CD4-positive, alpha-beta T cell (primary cell): ENCODE measurements around the gene PPP6R2. TPM values are rescaled to one million over a fixed set of nuclear protein-coding genes. Genes with fewer than 3 reads are reported as not detected.

Experiments
- ATAC-seq: fragments of 200-7000 bp; cut with Tn5 transposase; one replicate; pipeline ENCODE4 v1.10.0; 2022; ENCODE audit warnings: mild to moderate bottlenecking; ENCODE audit not compliant: poor library complexity
- CTCF ChIA-PET: fragments of 350-600 bp; sonication (Branson Sonifier 250); formaldehyde crosslinking; loops from one replicate; lab custom pipeline; 2021; ENCODE audit warnings: antibody characterized with exemption, inconsistent platforms; lab: Charles Lee
- POLR2A ChIA-PET: fragments of 350-600 bp; sonication (Branson Sonifier 250); formaldehyde crosslinking; loops from one replicate; lab custom pipeline; 2021; ENCODE audit warnings: antibody characterized with exemption, inconsistent platforms; lab: Charles Lee
- DNase-seq, 14 experiments: peaks; one replicate each; pipeline ENCODE4 v3.0.0-alpha.2; 2013 to 2020; ENCODE audit warnings: mixed read lengths in 2 of 14
- H3K27ac ChIP-seq, 2 donors: one replicate each; pipeline versions ENCODE4 v1.5.1 to v1.7.0; 2013; ENCODE audit warnings: low read length in 2 of 2, low read depth in 1 of 2, mild to moderate bottlenecking in 1 of 2
- H3K27me3 ChIP-seq, 2 experiments: 1 replicate in 1 of 2; 2 replicates in 1 of 2; pipeline versions ENCODE4 v1.6.1 to v1.7.0; 2013; ENCODE audit warnings: low read length in 2 of 2, control low read depth in 1 of 2, mild to moderate bottlenecking in 1 of 2, moderate library complexity in 1 of 2; ENCODE audit not compliant: insufficient read depth in 2 of 2, control insufficient read depth in 1 of 2
- H3K36me3 ChIP-seq: one replicate; pipeline ENCODE4 v1.6.1; 2013; ENCODE audit warnings: low read length, control low read depth; ENCODE audit not compliant: insufficient read depth
- H3K4me1 ChIP-seq: one replicate; pipeline ENCODE4 v1.6.1; 2013; ENCODE audit warnings: low read length, control low read depth; ENCODE audit not compliant: insufficient read depth
- H3K4me3 ChIP-seq: one replicate; pipeline ENCODE4 v1.5.1; 2013; ENCODE audit warnings: mild to moderate bottlenecking, low read length, moderate library complexity
- H3K9me3 ChIP-seq, 2 experiments: 1 replicate in 1 of 2; 2 replicates in 1 of 2; pipeline versions ENCODE4 v1.6.1 to v1.7.0; 2013; ENCODE audit warnings: low read length in 2 of 2, mild to moderate bottlenecking in 2 of 2, control low read depth in 1 of 2, moderate library complexity in 1 of 2; ENCODE audit not compliant: control insufficient read depth in 1 of 2, insufficient read depth in 1 of 2
- H3K27ac Mint-ChIP-seq: one replicate; pipeline ENCODE4 v1.8.0; 2020; ENCODE audit warnings: mixed read lengths
- H3K27me3 Mint-ChIP-seq: one replicate; pipeline ENCODE4 v1.8.0; 2021; ENCODE audit warnings: mixed read lengths
- H3K36me3 Mint-ChIP-seq: one replicate; pipeline ENCODE4 v1.8.0; 2021; ENCODE audit warnings: low read depth, mixed read lengths
- H3K4me1 Mint-ChIP-seq: one replicate; pipeline ENCODE4 v1.8.0; 2021; ENCODE audit warnings: low read depth, mixed read lengths
- H3K4me3 Mint-ChIP-seq: one replicate; pipeline ENCODE4 v1.8.0; 2020; ENCODE audit warnings: mild to moderate bottlenecking, mixed read lengths
- H3K9me3 Mint-ChIP-seq: one replicate; pipeline ENCODE4 v1.8.0; 2020; ENCODE audit warnings: mixed read lengths
- CTCF ChIP-seq: fragments of 200-600 bp; IDR thresholded peaks from one replicate; pipeline ENCODE4 v1.8.0; 2022; ENCODE audit warnings: antibody characterized with exemption, mild to moderate bottlenecking
- intact Hi-C, 2 experiments: fragments of 100-400 bp; cut with DNase I in 1 of 2; cut with micrococcal nuclease in 1 of 2; formaldehyde crosslinking; loops; one replicate each; pipeline versions ENCODE4 v1.15.1 to v1.9.0; 2023 to 2025; cut with DNase I, micrococcal nuclease
- total RNA-seq, 174 experiments: library from RNA in 2 of 174; stranded (reverse) in 2 of 174; gene quantifications; one replicate each; pipeline ENCODE4 v1.2.3 and lab custom pipeline; 2021 to 2026

Gene PPP6R2
- total RNA-seq, 2 experiments from 2014 or later = 47.1 to 48.0 TPM

DNA sequence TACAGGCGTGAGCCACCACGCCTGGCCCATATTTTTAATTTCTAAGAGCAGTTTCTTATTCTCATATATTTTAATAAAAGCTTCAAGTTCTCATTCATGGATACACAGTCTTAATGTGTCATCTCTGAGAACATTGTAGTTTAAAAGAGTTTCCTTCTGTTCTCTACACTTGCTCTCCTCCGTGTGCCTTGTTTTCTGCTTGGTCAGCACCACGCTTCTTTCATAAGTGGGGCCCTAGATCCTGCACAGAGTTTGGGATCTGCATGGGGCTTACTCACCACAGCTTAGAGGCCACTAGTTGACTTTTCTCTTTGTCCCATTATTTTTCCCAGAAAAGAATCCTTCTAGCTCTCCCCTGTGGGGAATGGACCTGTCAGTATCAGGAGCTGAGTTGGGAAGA lies 58.8 kb downstream of the PPP6R2 start:
- peaks cover 18% of the 10 kb centered on the region for H3K4me1 ChIP-seq
- no peak for TF ChIP-seq CTCF
- ChIA-PET CTCF (interaction anchor here (1.0 kb wide), 1 partner anchor 25 kb away, joined by 4 read pairs; no protein-coding TSS in a partner anchor), POLR2A (no interaction called here)
- no peaks in the 10 kb centered on the region for H3K27me3 Mint-ChIP-seq
- no peaks in the 10 kb centered on the region for H3K9me3 ChIP-seq
- H3K27ac Mint-ChIP-seq = no peak overlapping the region
- H3K36me3 Mint-ChIP-seq = peaks cover 46% of the 10 kb centered on the region
- H3K27ac ChIP-seq = no peak overlapping the region
- no peaks in the 10 kb centered on the region for H3K27me3 ChIP-seq
- H3K4me1 Mint-ChIP-seq = peaks cover 18% of the 10 kb centered on the region
- peaks cover 32% of the 10 kb centered on the region for H3K36me3 ChIP-seq
- ATAC-seq (no peak), DNase-seq (no peak)
- no peaks in the 10 kb centered on the region for H3K9me3 Mint-ChIP-seq
- H3K4me3 Mint-ChIP-seq = no peak overlapping the region
- no peak overlapping the region for H3K4me3 ChIP-seq
- intact Hi-C loops = no loop called here

DNA sequence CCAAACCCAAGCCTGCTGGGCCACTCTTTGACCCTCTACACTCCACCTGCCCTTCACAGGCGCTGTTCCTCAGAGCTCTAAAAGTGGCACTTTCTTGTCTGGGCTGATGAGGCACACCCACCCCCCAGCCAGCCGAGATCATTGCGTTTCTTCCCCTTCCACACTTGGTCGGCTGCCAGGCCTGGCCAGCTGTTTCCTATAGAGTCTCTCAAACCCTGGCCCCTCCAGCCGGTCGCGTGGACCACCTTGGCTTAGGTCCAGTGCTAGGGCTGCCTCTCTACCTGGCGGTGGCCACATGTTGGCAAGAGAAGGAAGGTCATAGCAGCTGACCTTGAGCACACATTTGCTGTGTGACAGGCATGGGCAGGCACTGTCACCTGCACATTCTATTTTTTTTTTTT lies 60.6 kb downstream of the PPP6R2 start:
- H3K27ac ChIP-seq = no peak overlapping the region
- H3K4me1 Mint-ChIP-seq = peaks cover 18% of the 10 kb centered on the region
- H3K27me3 Mint-ChIP-seq = no peaks in the 10 kb centered on the region
- H3K9me3 ChIP-seq = no peaks in the 10 kb centered on the region
- H3K27me3 ChIP-seq = no peaks in the 10 kb centered on the region
- no peak overlapping the region for H3K4me3 ChIP-seq
- H3K9me3 Mint-ChIP-seq = no peaks in the 10 kb centered on the region
- H3K4me3 Mint-ChIP-seq = no peak overlapping the region
- ATAC-seq = no peak
- ChIA-PET POLR2A (interaction anchor here (1.0 kb wide), 1 partner anchor 60 kb away, joined by 3 read pairs; no protein-coding TSS in a partner anchor), CTCF (no interaction called here)
- no peak for DNase-seq
- peaks cover 59% of the 10 kb centered on the region for H3K36me3 Mint-ChIP-seq
- intact Hi-C loops = no loop called here
- peaks cover 18% of the 10 kb centered on the region for H3K4me1 ChIP-seq
- no peak for TF ChIP-seq CTCF
- peaks cover 32% of the 10 kb centered on the region for H3K36me3 ChIP-seq
- H3K27ac Mint-ChIP-seq = peak overlapping the region; percentile 17

GRCh38 chr22:50406416-50407170 lies 63.5 kb downstream of the PPP6R2 start:
- Histone ChIP-seq H3K4me1 (peaks cover 7% of the 10 kb centered on the region), H3K4me3 (no peak overlapping the region), H3K9me3 (no peaks in the 10 kb centered on the region), H3K27ac (no peak overlapping the region), H3K36me3 (peaks cover 26% of the 10 kb centered on the region), H3K27me3 (no peaks in the 10 kb centered on the region)
- no peaks in the 10 kb centered on the region for H3K9me3 Mint-ChIP-seq
- H3K4me3 Mint-ChIP-seq = no peak overlapping the region
- ChIA-PET CTCF (interaction anchor here (0.6 kb wide), 1 partner anchor 213 kb away, joined by 3 read pairs; no protein-coding TSS in a partner anchor), POLR2A (no interaction called here)
- no peak for ATAC-seq
- peaks cover 57% of the 10 kb centered on the region for H3K36me3 Mint-ChIP-seq
- H3K27ac Mint-ChIP-seq = no peak overlapping the region
- TF ChIP-seq CTCF = no peak
- intact Hi-C loops = no loop called here
- H3K4me1 Mint-ChIP-seq = peaks cover 4% of the 10 kb centered on the region
- DNase-seq = no peak
- H3K27me3 Mint-ChIP-seq = no peaks in the 10 kb centered on the region
